Measurements from ENCODE around the gene RARS1. TPM values are rescaled to one million over a fixed set of nuclear protein-coding genes. Genes with fewer than 3 reads are reported as not detected.

Gene RARS1
- total RNA-seq, 2 donors from 2014 or later: 98.9 to 109 TPM

GRCh38 chr5:168472329-168472728 is 13.9 kb upstream of the RARS1 start:
- Histone ChIP-seq H3K9me3 (ENCODE audit: control insufficient read depth, low read length) (no peaks in the 10 kb centered on the region), H3K4me1 (ENCODE audit: control insufficient read depth, insufficient read depth, low read length) (no peaks in the 10 kb centered on the region), H3K27ac (ENCODE audit: low read depth, low read length) (no peak overlapping the region), H3K27me3 (ENCODE audit: control insufficient read depth, insufficient read depth, low read length, poor library complexity, severe bottlenecking) (no peaks in the 10 kb centered on the region), H3K9ac (ENCODE audit: extremely low read depth, low read length, poor library complexity, severe bottlenecking) (no peak overlapping the region), H3K36me3 (ENCODE audit: control insufficient read depth, insufficient read depth, low read length) (no peaks in the 10 kb centered on the region), H3K4me3 (ENCODE audit: low read length) (no peak overlapping the region)
- H3K9me3 Mint-ChIP-seq: no peaks in the 10 kb centered on the region
- TF ChIP-seq, protein P1, sequence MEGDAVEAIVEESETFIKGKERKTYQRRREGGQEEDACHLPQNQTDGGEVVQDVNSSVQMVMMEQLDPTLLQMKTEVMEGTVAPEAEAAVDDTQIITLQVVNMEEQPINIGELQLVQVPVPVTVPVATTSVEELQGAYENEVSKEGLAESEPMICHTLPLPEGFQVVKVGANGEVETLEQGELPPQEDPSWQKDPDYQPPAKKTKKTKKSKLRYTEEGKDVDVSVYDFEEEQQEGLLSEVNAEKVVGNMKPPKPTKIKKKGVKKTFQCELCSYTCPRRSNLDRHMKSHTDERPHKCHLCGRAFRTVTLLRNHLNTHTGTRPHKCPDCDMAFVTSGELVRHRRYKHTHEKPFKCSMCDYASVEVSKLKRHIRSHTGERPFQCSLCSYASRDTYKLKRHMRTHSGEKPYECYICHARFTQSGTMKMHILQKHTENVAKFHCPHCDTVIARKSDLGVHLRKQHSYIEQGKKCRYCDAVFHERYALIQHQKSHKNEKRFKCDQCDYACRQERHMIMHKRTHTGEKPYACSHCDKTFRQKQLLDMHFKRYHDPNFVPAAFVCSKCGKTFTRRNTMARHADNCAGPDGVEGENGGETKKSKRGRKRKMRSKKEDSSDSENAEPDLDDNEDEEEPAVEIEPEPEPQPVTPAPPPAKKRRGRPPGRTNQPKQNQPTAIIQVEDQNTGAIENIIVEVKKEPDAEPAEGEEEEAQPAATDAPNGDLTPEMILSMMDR (conservative IDR thresholded peaks at IDR 0.05): peak; percentile 11
- H3K27me3 Mint-ChIP-seq (ENCODE audit: insufficient read depth): no peaks in the 10 kb centered on the region
- 82 to 91% methylated on average over 5 of the region's 5 CpGs for WGBS, 2 experiments (ENCODE audit: insufficient coverage in 1 of 2, insufficient read length in 1 of 2)
- no peaks in the 10 kb centered on the region for H3K4me1 Mint-ChIP-seq
- H3K36me3 Mint-ChIP-seq (ENCODE audit: low read depth): peaks cover 4% of the 10 kb centered on the region
- H3K4me3 Mint-ChIP-seq: no peak overlapping the region
- no peak for DNase-seq
- no peak overlapping the region for H3K27ac Mint-ChIP-seq

GRCh38 chr5:168474319-168474718 is 12.0 kb upstream of the RARS1 start:
- Histone ChIP-seq H3K4me3 (ENCODE audit: low read length) (no peak overlapping the region), H3K27ac (ENCODE audit: low read depth, low read length) (no peak overlapping the region), H3K27me3 (ENCODE audit: control insufficient read depth, insufficient read depth, low read length, poor library complexity, severe bottlenecking) (no peaks in the 10 kb centered on the region), H3K9me3 (ENCODE audit: control insufficient read depth, low read length) (no peaks in the 10 kb centered on the region), H3K4me1 (ENCODE audit: control insufficient read depth, insufficient read depth, low read length) (no peaks in the 10 kb centered on the region), H3K36me3 (ENCODE audit: control insufficient read depth, insufficient read depth, low read length) (no peaks in the 10 kb centered on the region), H3K9ac (ENCODE audit: extremely low read depth, low read length, poor library complexity, severe bottlenecking) (no peak overlapping the region)
- Mint-ChIP-seq H3K4me1 (no peaks in the 10 kb centered on the region), H3K27me3 (ENCODE audit: insufficient read depth) (peaks cover 3% of the 10 kb centered on the region), H3K36me3 (ENCODE audit: low read depth) (peaks cover 2% of the 10 kb centered on the region), H3K9me3 (no peaks in the 10 kb centered on the region), H3K4me3 (no peak overlapping the region), H3K27ac (no peak overlapping the region)
- 88 to 90% methylated on average over 1 of the region's 1 CpG for WGBS, 2 experiments (ENCODE audit: insufficient coverage in 1 of 2, insufficient read length in 1 of 2)
- TF ChIP-seq, protein P1 (conservative IDR thresholded peaks at IDR 0.05): no peak
- no peak for DNase-seq

DNA sequence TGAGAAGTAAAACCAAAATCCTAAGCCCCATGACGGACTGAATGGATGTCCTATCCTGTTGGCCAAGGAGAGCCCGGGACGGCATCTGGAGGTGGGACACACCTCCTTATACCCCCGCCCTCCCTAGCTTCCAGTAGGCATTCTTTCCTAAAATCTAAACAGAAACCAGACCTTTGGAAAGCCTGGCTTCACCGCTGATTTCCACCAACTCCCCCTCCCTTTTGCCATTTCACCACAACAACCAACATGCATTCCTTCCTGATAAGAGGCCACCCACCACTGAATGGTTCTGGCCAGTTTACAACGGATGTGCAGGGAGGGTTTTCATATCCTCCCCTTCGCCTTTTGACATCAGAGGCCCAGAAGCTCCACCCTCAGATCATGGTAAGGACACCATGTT is 9.2 kb upstream of the RARS1 start:
- Mint-ChIP-seq H3K27me3 (ENCODE audit: insufficient read depth) (peaks cover 3% of the 10 kb centered on the region), H3K36me3 (ENCODE audit: low read depth) (peaks cover 2% of the 10 kb centered on the region), H3K4me3 (no peak overlapping the region), H3K4me1 (peaks cover 5% of the 10 kb centered on the region), H3K27ac (no peak overlapping the region), H3K9me3 (no peaks in the 10 kb centered on the region)
- no peaks in the 10 kb centered on the region for H3K27me3 ChIP-seq (ENCODE audit: control insufficient read depth, insufficient read depth, low read length, poor library complexity, severe bottlenecking)
- WGBS, 2 experiments (ENCODE audit: insufficient coverage in 1 of 2, insufficient read length in 1 of 2): 74 to 81% methylated on average over 6 to 7 of the region's 7 CpGs
- peak; percentile 55 for DNase-seq
- no peak overlapping the region for H3K4me3 ChIP-seq (ENCODE audit: low read length)
- H3K9me3 ChIP-seq (ENCODE audit: control insufficient read depth, low read length): no peaks in the 10 kb centered on the region
- no peak overlapping the region for H3K9ac ChIP-seq (ENCODE audit: extremely low read depth, low read length, poor library complexity, severe bottlenecking)
- no peaks in the 10 kb centered on the region for H3K36me3 ChIP-seq (ENCODE audit: control insufficient read depth, insufficient read depth, low read length)
- H3K27ac ChIP-seq (ENCODE audit: low read depth, low read length): no peak overlapping the region
- peaks cover 3% of the 10 kb centered on the region for H3K4me1 ChIP-seq (ENCODE audit: control insufficient read depth, insufficient read depth, low read length)
- TF ChIP-seq, protein P1 (conservative IDR thresholded peaks at IDR 0.05): no peak

Data from endodermal cell (in vitro differentiated cells).